A549 treated with AZD9567 at 1 μM for 4 hours (cell line): Measurements from ENCODE around the gene ZNF625. TPM values are rescaled to one million over a fixed set of nuclear protein-coding genes. Genes with fewer than 3 reads are reported as not detected.

Source experiments
- total RNA-seq: library from RNA; stranded (reverse); fragments of 200-300 nt; extraction: Qiagen RNA extraction; gene quantifications from 5 replicates; pipeline ENCODE4 v1.2.3, GENCODE V29; 2022; ENCODE audit not compliant: insufficient read depth

ZNF625 gene
- not detected in 5 replicates for total RNA-seq

GRCh38 chr19:12156223-12157058, at the start of gene ZNF625:
TSS of gene ZNF625 (minus strand) at chr19:12156734. CDS start at chr19:12156558, 176 bp downstream.

GRCh38 chr19:12162882-12163806, 6.6 kb upstream of the ZNF625 start, which contains the start of gene ZNF136:
TSS of gene ZNF136 (plus strand) at chr19:12163096. CDS start at chr19:12163204, 108 bp downstream.

GRCh38 chr19:12139885-12140544, 16.5 kb downstream of the ZNF625 start, which contains the start of gene ZNF20:
TSS of gene ZNF20 (minus strand) at chr19:12140350. CDS start at chr19:12140182, 168 bp downstream.

Other genes starting within 250 kb of the ZNF625 start
- gene ZNF700, start 231.6 kb downstream of the ZNF625 start, total RNA-seq = 0.27 to 0.33 TPM (median 0.32 TPM) in 4 of 5 replicates, not detected in the other
- gene ZNF763, start 191.7 kb downstream of the ZNF625 start, total RNA-seq = not detected in 5 replicates
- not detected in 5 replicates for gene ZNF433, start 121.1 kb downstream of the ZNF625 start, total RNA-seq
- gene ZNF878, start 103.8 kb downstream of the ZNF625 start, total RNA-seq = not detected in 5 replicates
- 0.02 TPM in 1 of 5 replicates, not detected in the others for gene ZNF844, start 92.0 kb downstream of the ZNF625 start, total RNA-seq
- gene ZNF20, start 16.4 kb downstream of the ZNF625 start, total RNA-seq = 0.03 to 0.21 TPM (median 0.10 TPM) in 4 of 5 replicates, not detected in the other
- gene ZNF136, start 6.4 kb upstream of the ZNF625 start, total RNA-seq = 1.4 to 3.9 TPM (median 1.7 TPM) in 5 replicates
- gene ZNF44, start 138.1 kb upstream of the ZNF625 start, total RNA-seq = 0.59 to 0.85 TPM (median 0.76 TPM) in 5 replicates
- gene ZNF563, start 176.9 kb upstream of the ZNF625 start, total RNA-seq = not detected in 5 replicates
- not detected in 5 replicates for gene ZNF442, start 208.9 kb upstream of the ZNF625 start, total RNA-seq
- 1.5 to 3.3 TPM (median 1.7 TPM) in 5 replicates for gene ZNF799, start 244.5 kb upstream of the ZNF625 start, total RNA-seq